ENCODE measurements around the gene ADH1B. TPM values are rescaled to one million over a fixed set of nuclear protein-coding genes. Genes with fewer than 3 reads are reported as not detected.

The ADH1B gene
- polyA plus RNA-seq, 6 donors from 2014 or later, result not detected

DNA sequence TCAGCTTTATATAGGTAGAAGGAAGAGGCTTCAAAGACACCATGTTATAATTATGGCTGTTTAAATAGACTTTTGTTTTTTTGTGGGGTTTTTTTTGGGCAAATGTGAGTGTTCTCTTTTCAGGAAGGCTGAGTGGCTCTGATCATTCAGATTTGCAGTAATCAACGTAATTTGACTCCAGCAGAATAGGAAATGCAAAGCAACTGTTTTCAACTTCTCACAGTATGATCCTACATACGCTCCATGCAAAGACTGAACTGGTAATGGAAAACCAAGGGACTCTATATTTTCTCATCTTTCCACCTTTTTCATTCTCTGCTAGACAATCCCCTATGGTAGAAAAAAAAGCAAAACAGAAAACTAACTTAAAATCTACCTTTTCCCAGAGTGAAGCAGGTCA, 10.8 kb downstream of the ADH1B start:
- Mint-ChIP-seq H3K27ac (no peak overlapping the region), H3K27me3 (peaks cover 0 to 10% (median 0%) of the 10 kb centered on the region in 3 donors), H3K4me3 (no peak overlapping the region), H3K9me3 (no peaks in the 10 kb centered on the region), H3K4me1 (no peaks in the 10 kb centered on the region), H3K36me3 (no peaks in the 10 kb centered on the region)
- ATAC-seq (ENCODE audit: low read depth in 2 of 2) (no peak), DNase-seq (no peak)

DNA sequence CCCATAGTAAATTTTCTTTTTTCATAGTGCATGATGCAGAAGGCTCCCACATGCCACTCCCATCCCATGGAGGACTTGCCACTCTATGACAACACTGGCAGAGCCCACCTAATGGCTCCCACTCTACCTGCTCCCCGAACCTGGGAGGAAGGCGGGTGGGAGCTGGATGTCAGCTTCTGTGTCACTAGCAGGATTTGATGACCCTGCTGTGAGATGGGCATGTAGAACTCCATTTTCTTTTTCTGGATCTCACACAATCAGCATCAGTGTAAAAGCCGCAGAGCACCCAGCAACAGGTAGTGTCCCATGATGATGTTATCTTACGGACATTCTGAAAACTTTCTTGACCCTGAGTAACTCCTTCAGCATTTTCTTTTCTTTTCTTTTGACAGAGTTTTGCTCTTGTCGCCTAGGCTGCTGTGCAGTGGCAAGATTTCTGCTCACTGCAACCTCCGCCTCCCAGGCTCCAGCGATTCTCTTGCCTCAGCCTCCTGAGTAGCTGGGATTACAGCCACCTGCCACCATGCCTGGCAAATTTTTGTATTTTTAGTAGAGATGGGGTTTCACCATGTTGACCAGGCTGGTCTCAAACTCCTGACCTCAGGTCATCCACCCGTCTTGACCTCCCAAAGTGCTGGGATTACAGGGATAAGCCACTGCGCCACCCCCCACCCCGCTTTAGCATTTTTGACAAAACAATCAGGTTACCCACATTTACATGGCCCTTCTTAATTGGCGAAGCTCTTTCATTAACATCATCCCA, 15.4 kb downstream of the ADH1B start:
- Mint-ChIP-seq H3K27ac (no peak overlapping the region), H3K9me3 (peaks cover 0 to 10% (median 5%) of the 10 kb centered on the region in 7 donors), H3K36me3 (no peaks in the 10 kb centered on the region), H3K4me1 (no peaks in the 10 kb centered on the region), H3K27me3 (peaks cover 0 to 4% (median 0%) of the 10 kb centered on the region in 3 donors), H3K4me3 (no peak overlapping the region)
- no peak for DNase-seq
- ATAC-seq (ENCODE audit: low read depth in 2 of 2), result no peak

DNA sequence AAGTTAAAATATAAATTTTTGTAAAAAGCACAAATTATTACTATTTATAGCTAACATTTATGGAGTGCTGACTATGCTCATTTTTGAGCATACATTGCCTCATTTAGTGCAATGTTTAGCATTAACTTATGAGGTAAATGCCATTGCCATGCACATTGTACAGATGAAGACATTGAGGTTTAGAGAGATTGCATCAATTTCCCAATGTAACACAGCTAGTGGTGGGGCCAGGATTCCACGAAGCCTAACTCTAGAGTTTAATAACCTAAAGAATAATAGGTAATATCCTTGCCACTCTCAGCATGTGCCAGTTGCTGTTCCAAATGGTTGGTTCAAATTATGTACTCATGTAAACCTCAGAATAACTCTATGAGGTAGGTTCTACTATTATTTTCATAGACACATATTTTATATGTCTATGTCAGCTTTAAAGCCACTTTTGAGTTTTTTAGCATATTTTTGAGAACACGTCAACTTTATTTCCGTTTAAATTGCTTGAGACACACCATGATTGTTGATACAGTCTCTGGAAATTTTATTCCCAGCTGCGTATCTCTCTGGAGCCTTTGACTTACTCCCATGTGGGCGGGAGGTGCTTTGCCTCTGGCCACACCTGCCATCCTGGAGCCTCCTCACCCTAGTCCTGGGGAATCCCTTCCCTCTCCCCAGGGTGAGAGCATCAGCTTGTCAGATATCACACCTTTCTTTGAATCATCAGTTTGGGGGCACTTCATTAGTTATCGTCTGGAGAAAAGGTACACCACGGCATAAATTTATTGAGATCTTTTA, 19.6 kb downstream of the ADH1B start:
- no peak for DNase-seq

DNA sequence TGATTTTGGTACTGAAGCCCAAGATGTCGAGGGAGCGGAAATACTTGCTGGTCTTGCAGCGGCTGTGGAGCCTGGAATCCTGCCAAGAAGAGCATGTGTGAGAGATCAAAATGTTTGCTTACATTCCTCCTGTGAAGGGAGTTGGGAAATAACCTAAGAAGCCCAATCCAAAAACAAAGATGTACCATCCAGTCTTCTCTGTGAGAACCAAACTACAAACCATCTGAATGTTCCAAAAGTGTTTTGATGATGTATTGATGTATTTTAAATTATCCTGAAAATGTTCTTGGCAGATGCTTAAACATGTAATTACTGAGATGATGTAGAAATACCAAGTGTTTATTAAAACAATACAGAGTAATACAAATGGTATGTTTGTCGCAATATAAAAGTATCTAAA, 20.3 kb downstream of the ADH1B start:
- H3K4me1 Mint-ChIP-seq, result no peaks in the 10 kb centered on the region
- DNase-seq (no peak), ATAC-seq (ENCODE audit: low read depth in 2 of 2) (no peak)
- H3K27ac Mint-ChIP-seq, result no peak overlapping the region
- no peaks in the 10 kb centered on the region for H3K36me3 Mint-ChIP-seq
- no peaks in the 10 kb centered on the region for H3K27me3 Mint-ChIP-seq
- H3K9me3 Mint-ChIP-seq, result peaks cover 5 to 43% (median 20%) of the 10 kb centered on the region in 7 donors
- H3K4me3 Mint-ChIP-seq, result no peak overlapping the region

More for the DNA sequence above, 19.6 kb downstream of the ADH1B start:
- Mint-ChIP-seq H3K9me3 (peaks cover 0 to 38% (median 17%) of the 10 kb centered on the region in 7 donors), H3K27ac (no peak overlapping the region), H3K36me3 (no peaks in the 10 kb centered on the region), H3K4me3 (no peak overlapping the region), H3K4me1 (no peaks in the 10 kb centered on the region), H3K27me3 (no peaks in the 10 kb centered on the region)
- no peak for ATAC-seq (ENCODE audit: low read depth in 2 of 2)

DNA sequence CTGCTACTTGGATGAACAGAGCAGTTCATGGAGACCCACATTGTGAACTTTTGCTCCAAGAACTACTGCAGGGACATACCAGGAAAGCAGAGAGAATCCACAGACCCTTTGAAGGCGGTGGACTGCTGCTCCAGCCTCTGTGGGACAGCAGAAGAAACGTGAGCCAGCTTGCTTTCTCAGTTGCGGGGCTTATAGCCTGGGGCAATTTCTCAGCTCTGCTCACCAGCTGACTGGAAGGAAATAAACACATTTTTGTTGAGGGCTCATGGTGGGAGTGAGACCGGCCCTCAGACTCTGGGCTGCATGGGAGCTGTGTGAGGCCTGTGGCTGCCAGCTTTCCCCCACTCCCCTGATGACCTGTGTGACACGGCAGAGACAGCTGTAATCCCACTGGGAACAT, 27.8 kb downstream of the ADH1B start:
- no peaks in the 10 kb centered on the region for H3K27me3 Mint-ChIP-seq
- H3K36me3 Mint-ChIP-seq, result peaks cover 9 to 11% of the 10 kb centered on the region in 2 donors
- no peak overlapping the region for H3K4me3 Mint-ChIP-seq

DNA sequence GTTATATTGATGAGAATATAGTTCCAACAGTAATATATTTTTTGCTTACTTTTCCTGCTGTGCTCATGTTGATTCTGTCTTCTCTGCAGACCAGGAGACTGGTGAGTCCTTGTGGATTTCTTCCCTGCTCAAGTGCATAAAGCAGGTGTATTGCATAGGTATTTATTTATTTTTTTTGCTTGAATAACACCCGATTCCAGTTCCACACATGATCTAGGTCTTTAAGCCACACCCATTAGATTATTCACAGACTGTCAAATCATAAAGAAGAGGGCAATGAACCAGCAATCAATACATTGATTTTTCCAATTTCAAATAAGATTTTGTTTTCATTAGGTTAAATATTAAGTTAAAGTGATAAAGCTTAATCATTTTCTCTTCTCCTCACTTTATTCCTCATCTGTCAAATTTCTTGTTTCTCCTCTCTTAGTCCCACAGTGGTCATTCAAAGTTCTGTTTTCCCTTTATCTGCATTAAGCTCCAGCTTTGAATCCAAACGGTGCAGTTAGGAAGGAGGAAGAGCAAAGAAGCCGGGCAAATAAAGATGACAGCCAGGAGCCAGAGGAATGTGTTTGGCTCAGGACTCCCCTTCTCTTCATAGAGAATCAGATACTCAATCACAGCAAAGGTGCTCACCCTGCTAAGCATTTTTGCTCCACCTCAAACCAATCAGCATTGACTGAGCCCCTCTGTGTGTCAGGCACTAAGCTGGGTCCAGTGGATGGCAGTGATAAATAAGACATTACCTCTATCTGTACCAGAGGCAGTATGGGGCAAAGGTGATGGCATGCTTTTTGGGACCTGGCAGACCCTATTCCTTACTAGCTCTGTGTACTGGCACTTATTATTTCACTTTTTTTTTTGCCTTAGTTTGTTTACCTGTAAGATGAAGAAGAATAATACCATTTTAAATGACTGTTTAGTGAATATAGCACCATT, 30.1 kb downstream of the ADH1B start, which contains the start of gene ADH1A:
TSS of gene ADH1A (minus strand) at position 138 of the 939 bp plus-strand sequence. CDS start at position 67, 71 bp downstream.
- no peak within 1 kb of the TSS for H3K4me3 Mint-ChIP-seq
- no peaks in the 10 kb centered on the region for H3K4me1 Mint-ChIP-seq
- no peak within 1 kb of the TSS for H3K27ac Mint-ChIP-seq
- peaks cover 9 to 11% of the 10 kb centered on the region in 2 donors for H3K36me3 Mint-ChIP-seq
- no peak for ATAC-seq (ENCODE audit: low read depth in 2 of 2)
- H3K27me3 Mint-ChIP-seq, result no peaks in the 10 kb centered on the region
- H3K9me3 Mint-ChIP-seq, result peaks cover 6 to 31% (median 20%) of the 10 kb centered on the region in 7 donors
- no peak for DNase-seq

More for the DNA sequence above, 27.8 kb downstream of the ADH1B start:
- DNase-seq, result no peak
- Mint-ChIP-seq H3K27ac (no peak overlapping the region), H3K4me1 (no peaks in the 10 kb centered on the region), H3K9me3 (peaks cover 14 to 53% (median 25%) of the 10 kb centered on the region in 7 donors)
- no peak for ATAC-seq (ENCODE audit: low read depth in 2 of 2)

DNA sequence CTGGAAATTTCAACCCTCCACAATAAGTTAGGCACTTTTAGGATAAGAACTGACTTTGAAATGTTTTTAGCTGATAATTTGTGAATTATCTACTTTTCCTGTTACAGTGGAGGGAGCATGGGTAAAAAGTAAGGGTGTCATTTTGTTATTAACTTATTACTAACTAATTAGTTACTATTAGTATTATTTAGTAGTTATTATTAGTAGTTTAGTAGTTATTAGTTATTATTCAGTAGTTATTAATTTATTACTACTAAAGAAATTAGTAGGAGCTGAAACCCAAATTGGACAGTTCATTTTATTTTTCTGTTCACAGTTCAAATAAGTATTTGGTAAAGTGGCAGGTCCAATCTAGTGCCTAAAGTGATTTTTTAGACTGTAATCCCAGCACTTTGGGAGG, 35.8 kb downstream of the ADH1B start:
- Mint-ChIP-seq H3K4me1 (no peaks in the 10 kb centered on the region), H3K27ac (no peak overlapping the region), H3K9me3 (peaks cover 0 to 3% (median 0%) of the 10 kb centered on the region in 7 donors), H3K27me3 (no peaks in the 10 kb centered on the region), H3K36me3 (no peaks in the 10 kb centered on the region), H3K4me3 (no peak overlapping the region)
- DNase-seq, result no peak
- ATAC-seq (ENCODE audit: low read depth in 2 of 2), result no peak

DNA sequence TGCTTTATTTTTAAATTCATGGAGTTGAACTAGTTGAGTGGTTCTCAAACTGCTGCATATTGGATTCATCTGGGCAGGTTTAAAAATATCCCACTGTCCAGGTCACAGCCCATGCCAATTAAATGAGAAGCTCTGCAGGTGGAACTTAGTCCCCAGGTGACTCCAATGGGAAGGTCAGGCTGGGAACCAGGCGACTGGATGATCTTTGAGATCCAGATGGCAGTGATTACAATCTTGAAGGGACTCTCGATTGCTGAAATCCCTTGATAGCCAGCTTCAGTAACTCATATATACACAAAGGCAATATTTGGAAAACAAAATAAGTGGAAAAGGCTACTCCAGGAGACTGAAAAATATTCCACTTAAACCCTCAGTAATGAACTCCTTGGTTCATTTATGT, 38.5 kb downstream of the ADH1B start:
- H3K4me1 Mint-ChIP-seq, result no peaks in the 10 kb centered on the region
- H3K27ac Mint-ChIP-seq, result no peak overlapping the region
- no peaks in the 10 kb centered on the region for H3K36me3 Mint-ChIP-seq
- no peak for DNase-seq
- peaks cover 0 to 3% (median 0%) of the 10 kb centered on the region in 7 donors for H3K9me3 Mint-ChIP-seq
- ATAC-seq (ENCODE audit: low read depth in 2 of 2), result no peak
- H3K4me3 Mint-ChIP-seq, result no peak overlapping the region
- peaks cover 0 to 4% (median 0%) of the 10 kb centered on the region in 3 donors for H3K27me3 Mint-ChIP-seq

DNA sequence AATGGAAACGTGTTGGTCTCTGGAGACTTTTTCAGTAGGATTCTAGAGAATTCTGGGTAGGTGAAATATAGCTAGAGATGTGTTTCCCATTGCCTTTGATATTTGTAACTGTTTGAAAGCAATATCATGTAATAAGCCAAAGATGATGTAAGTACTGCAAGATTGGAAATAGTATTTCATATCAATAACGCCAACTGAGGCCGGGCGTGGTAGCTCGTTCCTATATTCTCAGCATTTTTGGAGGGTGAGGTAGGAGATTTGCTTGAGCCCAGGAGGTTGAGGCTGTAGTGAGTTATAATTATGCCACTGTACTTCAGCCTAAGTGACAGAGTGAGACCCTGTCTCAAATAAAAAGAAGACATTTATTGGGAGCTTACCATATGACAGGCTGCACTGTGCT, 39.9 kb downstream of the ADH1B start:
- Mint-ChIP-seq H3K27ac (no peak overlapping the region), H3K27me3 (peaks cover 0 to 4% (median 0%) of the 10 kb centered on the region in 3 donors), H3K4me3 (no peak overlapping the region), H3K4me1 (no peaks in the 10 kb centered on the region), H3K36me3 (no peaks in the 10 kb centered on the region), H3K9me3 (peaks cover 0 to 1% (median 0%) of the 10 kb centered on the region in 7 donors)
- ATAC-seq (ENCODE audit: low read depth in 2 of 2) (no peak), DNase-seq (no peak)

DNA sequence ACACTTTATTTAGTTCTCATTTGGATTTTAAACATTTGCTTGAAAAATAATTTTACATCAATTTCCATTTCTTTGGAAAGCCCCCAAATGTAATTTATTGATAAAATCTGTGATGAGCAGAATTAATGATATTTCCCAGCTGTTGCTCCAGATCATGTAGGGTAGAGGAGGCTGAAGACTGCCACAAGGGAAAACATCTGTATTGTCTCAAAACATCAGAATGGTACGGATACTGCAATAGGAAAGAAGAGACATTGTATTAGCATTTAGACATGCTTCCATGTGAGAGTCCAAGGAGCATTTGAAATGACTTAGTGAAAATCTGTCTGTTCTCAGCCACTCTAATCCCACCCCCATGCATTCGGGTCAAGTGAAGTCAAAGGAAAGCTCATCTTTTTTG, 44.8 kb downstream of the ADH1B start:
- Mint-ChIP-seq H3K4me1 (no peaks in the 10 kb centered on the region), H3K27me3 (peaks cover 0 to 4% (median 0%) of the 10 kb centered on the region in 3 donors), H3K9me3 (peaks cover 0 to 4% (median 0%) of the 10 kb centered on the region in 7 donors), H3K4me3 (no peak overlapping the region), H3K36me3 (no peaks in the 10 kb centered on the region), H3K27ac (no peak overlapping the region)
- no peak for DNase-seq
- ATAC-seq (ENCODE audit: low read depth in 2 of 2), result no peak

DNA sequence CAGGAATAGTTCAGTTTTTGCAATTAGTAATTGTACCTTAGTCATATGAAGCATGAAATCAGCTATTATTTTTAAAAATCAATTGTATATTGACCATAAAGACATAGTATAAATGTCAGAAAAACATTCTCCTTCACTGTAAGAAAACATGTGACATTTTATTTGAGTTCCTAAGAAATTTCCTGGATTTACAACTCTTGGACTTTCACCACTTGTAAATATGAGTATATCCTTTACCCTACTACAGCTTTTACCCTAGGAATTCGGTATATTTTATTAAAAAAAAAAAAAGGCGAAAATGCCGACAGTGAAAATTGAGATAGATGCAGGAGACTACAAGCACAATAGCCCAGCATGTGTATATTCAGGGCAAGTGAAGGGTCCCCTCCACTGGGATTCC, 45.3 kb downstream of the ADH1B start:
- Mint-ChIP-seq H3K4me3 (no peak overlapping the region), H3K27me3 (peaks cover 0 to 4% (median 0%) of the 10 kb centered on the region in 3 donors), H3K36me3 (no peaks in the 10 kb centered on the region), H3K4me1 (no peaks in the 10 kb centered on the region), H3K9me3 (peaks cover 0 to 4% (median 0%) of the 10 kb centered on the region in 7 donors), H3K27ac (no peak overlapping the region)
- DNase-seq, result no peak
- no peak for ATAC-seq (ENCODE audit: low read depth in 2 of 2)

DNA sequence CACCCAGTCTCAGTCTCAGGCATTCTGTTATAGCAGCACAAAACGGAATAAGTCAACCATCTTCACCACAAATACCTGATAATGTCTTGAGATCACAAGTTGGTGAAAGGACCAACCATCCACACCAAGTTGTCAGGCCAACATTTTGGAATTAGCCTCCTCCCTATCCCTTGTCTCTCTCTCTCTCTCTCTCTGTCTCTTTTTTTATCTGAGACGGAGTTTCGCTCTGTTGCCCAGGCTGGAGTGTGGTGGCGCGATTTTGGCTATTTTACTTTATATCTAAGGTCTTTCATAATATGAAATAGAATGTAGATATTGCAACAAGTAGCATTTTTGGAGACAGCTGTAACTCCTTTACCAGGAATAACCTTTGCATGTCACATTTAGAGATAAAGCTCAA, 46.2 kb downstream of the ADH1B start:
- peaks cover 0 to 4% (median 0%) of the 10 kb centered on the region in 3 donors for H3K27me3 Mint-ChIP-seq
- ATAC-seq (ENCODE audit: low read depth in 2 of 2) (no peak), DNase-seq (no peak)
- H3K36me3 Mint-ChIP-seq, result no peaks in the 10 kb centered on the region
- H3K9me3 Mint-ChIP-seq, result peaks cover 0 to 4% (median 0%) of the 10 kb centered on the region in 7 donors
- H3K4me1 Mint-ChIP-seq, result no peaks in the 10 kb centered on the region
- H3K27ac Mint-ChIP-seq, result no peak overlapping the region
- no peak overlapping the region for H3K4me3 Mint-ChIP-seq

DNA sequence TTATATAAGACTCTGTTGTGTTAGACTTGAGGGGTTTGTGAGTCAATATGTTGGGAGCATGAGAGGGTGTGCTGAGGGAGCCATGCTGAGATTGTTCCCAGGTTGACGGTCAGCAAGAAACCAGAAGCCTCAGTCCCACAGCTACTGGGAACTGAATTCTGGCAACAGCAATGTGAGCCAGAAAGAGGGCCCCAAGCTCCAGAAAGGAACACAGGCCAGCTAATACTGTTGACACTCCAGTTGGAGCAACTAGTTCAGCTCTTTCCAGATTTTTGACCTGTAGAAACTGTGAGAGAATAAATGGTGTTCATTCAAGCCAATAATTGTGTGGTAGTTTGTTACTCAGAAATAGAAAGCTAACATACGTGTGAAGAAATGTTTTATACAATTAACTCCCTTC, 47.5 kb downstream of the ADH1B start:
- no peak overlapping the region for H3K4me3 Mint-ChIP-seq
- H3K36me3 Mint-ChIP-seq, result no peaks in the 10 kb centered on the region
- no peak overlapping the region for H3K27ac Mint-ChIP-seq
- DNase-seq (no peak), ATAC-seq (ENCODE audit: low read depth in 2 of 2) (no peak)
- H3K9me3 Mint-ChIP-seq, result peaks cover 0 to 4% (median 1%) of the 10 kb centered on the region in 7 donors
- H3K4me1 Mint-ChIP-seq, result no peaks in the 10 kb centered on the region
- no peaks in the 10 kb centered on the region for H3K27me3 Mint-ChIP-seq

Data from naive B cell (primary cell).